HepG2 (cell line): ENCODE measurements around the gene FANCD2. TPM values are rescaled to one million over a fixed set of nuclear protein-coding genes. Genes with fewer than 3 reads are reported as not detected.

Experiments used
- ARNTL ChIP-seq: sonication (generic); formaldehyde crosslinking; IDR thresholded peaks from 2 replicates; pipeline ENCODE4 v1.4.0; 2020; ENCODE audit warnings: mild to moderate bottlenecking, missing genetic modification reagents
- BCL6 ChIP-seq: IDR thresholded peaks from 2 replicates; pipeline ENCODE4 v1.6.1; 2016; ENCODE audit warnings: missing genetic modification reagents, missing compliant biosample characterization
- BRD4 ChIP-seq: sonication (generic); formaldehyde crosslinking; IDR thresholded peaks from 2 replicates; pipeline ENCODE4 v1.4.0; 2020; ENCODE audit warnings: missing genetic modification reagents
- CREB1 ChIP-seq, 2 experiments: fragments of 450-650 bp in 1 of 2; IDR thresholded peaks; 2 replicates each; pipeline ENCODE4 v1.6.1; 2016 to 2017; ENCODE audit warnings: control low read depth in 1 of 2, mild to moderate bottlenecking in 1 of 2, missing compliant biosample characterization in 1 of 2, missing genetic modification characterization in 1 of 2
- DPF2 ChIP-seq: sonication (generic); formaldehyde crosslinking; IDR thresholded peaks from 2 replicates; pipeline ENCODE4 v1.4.0; 2020; ENCODE audit warnings: mild to moderate bottlenecking, low read depth, missing genetic modification reagents, borderline replicate concordance
- ESRRA ChIP-seq: sonication (generic); formaldehyde crosslinking; IDR thresholded peaks from 2 replicates; pipeline ENCODE4 v1.5.1; 2020; ENCODE audit warnings: mild to moderate bottlenecking, low read depth, missing genetic modification reagents
- FOXK1 ChIP-seq: sonication (generic); formaldehyde crosslinking; IDR thresholded peaks from 2 replicates; pipeline ENCODE4 v1.4.0; 2020; ENCODE audit warnings: low read depth, missing genetic modification reagents, borderline replicate concordance
- HDAC6 ChIP-seq: fragments of 200-600 bp; sonication (generic); IDR thresholded peaks from 2 replicates; pipeline ENCODE4 v1.7.0; 2017; ENCODE audit warnings: mild to moderate bottlenecking, antibody characterized with exemption, low read length, low read depth
- HNRNPL ChIP-seq: fragments of 200-400 bp; formaldehyde crosslinking; IDR thresholded peaks from 2 replicates; pipeline ENCODE4 v1.6.1; 2017; ENCODE audit warnings: mild to moderate bottlenecking, low read depth, low read length
- IRF2 ChIP-seq: IDR thresholded peaks from 2 replicates; pipeline ENCODE4 v1.6.1; 2018; ENCODE audit warnings: missing genetic modification reagents, missing compliant biosample characterization
- KDM4B ChIP-seq: sonication (generic); formaldehyde crosslinking; IDR thresholded peaks from 2 replicates; pipeline ENCODE4 v1.4.0; 2020; ENCODE audit warnings: missing genetic modification reagents
- MEIS1 ChIP-seq: sonication (generic); formaldehyde crosslinking; IDR thresholded peaks from 2 replicates; pipeline ENCODE4 v1.9.0; 2021; ENCODE audit warnings: mild to moderate bottlenecking, missing genetic modification reagents, moderate library complexity, borderline replicate concordance
- MXI1 ChIP-seq: IDR thresholded peaks from 3 replicates; pipeline ENCODE4 v1.6.1; 2012; ENCODE audit warnings: low read depth, low read length, inconsistent platforms, borderline replicate concordance
- NCOR1 ChIP-seq: fragments of 200-600 bp; sonication (generic); IDR thresholded peaks from 2 replicates; pipeline ENCODE4 v1.7.0; 2017; ENCODE audit warnings: antibody characterized with exemption, low read length, borderline replicate concordance
- POGZ ChIP-seq: sonication (generic); formaldehyde crosslinking; IDR thresholded peaks from 2 replicates; pipeline ENCODE4 v1.4.0; 2020; ENCODE audit warnings: mild to moderate bottlenecking, missing genetic modification reagents
- PRDM4 ChIP-seq: sonication (generic); formaldehyde crosslinking; IDR thresholded peaks from 2 replicates; pipeline ENCODE4 v1.9.0; 2021; ENCODE audit warnings: missing genetic modification reagents, borderline replicate concordance
- RBAK ChIP-seq: sonication (generic); formaldehyde crosslinking; IDR thresholded peaks from 2 replicates; pipeline ENCODE4 v1.5.1; 2020; ENCODE audit warnings: mild to moderate bottlenecking, missing genetic modification reagents
- RCOR2 ChIP-seq: IDR thresholded peaks from 2 replicates; pipeline ENCODE4 v1.6.1; 2016; ENCODE audit warnings: missing biosample characterization, missing genetic modification reagents
- SYNCRIP ChIP-seq: fragments of 200-400 bp; formaldehyde crosslinking; IDR thresholded peaks from 2 replicates; pipeline ENCODE4 v1.6.1; 2018; ENCODE audit warnings: mild to moderate bottlenecking, low read depth, low read length; ENCODE audit not compliant: insufficient read depth
- THAP9 ChIP-seq: sonication (generic); formaldehyde crosslinking; IDR thresholded peaks from 2 replicates; pipeline ENCODE4; 2020; ENCODE audit warnings: missing genetic modification reagents, mild to moderate bottlenecking, borderline replicate concordance
- ZFP90 ChIP-seq: sonication (generic); formaldehyde crosslinking; IDR thresholded peaks from 2 replicates; pipeline ENCODE4 v1.8.0; 2022; ENCODE audit warnings: missing genetic modification reagents, mild to moderate bottlenecking, inconsistent platforms, borderline replicate concordance
- ZNF362 ChIP-seq: sonication (generic); formaldehyde crosslinking; IDR thresholded peaks from 2 replicates; pipeline ENCODE4 v1.4.0; 2020; ENCODE audit warnings: missing genetic modification reagents, mild to moderate bottlenecking, borderline replicate concordance
- ZNF761 ChIP-seq: sonication (generic); formaldehyde crosslinking; conservative IDR thresholded peaks from 2 replicates; pipeline ENCODE4 v1.4.0; 2020; ENCODE audit warnings: mild to moderate bottlenecking, missing genetic modification reagents
- ZSCAN30 ChIP-seq: sonication (generic); formaldehyde crosslinking; IDR thresholded peaks from 2 replicates; pipeline ENCODE4 v1.5.0; 2020; ENCODE audit warnings: mild to moderate bottlenecking, missing genetic modification reagents
- polyA plus RNA-seq, 8 experiments: library from polyadenylated mRNA; depleted of rRNA in 3 of 8; stranded (reverse) in 7 of 8; unstranded in 1 of 8; fragments of >200 nt; fragmentation: Illumina TruSeq in 4 of 8; extraction: Trizol in 4 of 8; gene quantifications; 2 replicates each; pipeline versions ENCODE4 v1.2.1 to v1.2.3, GENCODE V29; 2011 to 2016; ENCODE audit warnings: low read depth in 4 of 8, missing spikeins in 1 of 8, mixed read lengths in 1 of 8; ENCODE audit not compliant: insufficient read depth in 1 of 8
- total RNA-seq, 5 experiments: library from RNA; depleted of rRNA; stranded (reverse); fragments of >200 nt; fragmentation: Illumina TruSeq; extraction: Trizol; gene quantifications; 2 replicates each; pipeline ENCODE4 v1.2.3, GENCODE V29; 2016; ENCODE audit warnings: low read depth in 1 of 5

The FANCD2 gene
- total and polyA plus RNA-seq, 2 of the 13 experiments (the other 11 are each of a cell fraction or from before 2014, with no cell fraction given), result 10.1 to 42.0 TPM

GRCh38 chr3:10006048-10006761 lies 20.0 kb upstream of the FANCD2 start (continued):
- TF ChIP-seq ZFP90, result no peak
- TF ChIP-seq ZNF761, result no peak
- 0 out of 2 replicates have a peak, but pooled peaks have one; percentile 26 for TF ChIP-seq RCOR2
- TF ChIP-seq THAP9, result no peak
- TF ChIP-seq KDM4B (CRISPR knock-in tag), result no peak
- TF ChIP-seq ZSCAN30 (CRISPR knock-in tag), result no peak
- TF ChIP-seq PRDM4, result no peak
- peak; percentile 61; the same call in 1 of the 2 replicates for TF ChIP-seq BCL6 (CRISPR knock-in tag)
- peak; percentile 51; the same call in 1 of the 3 replicates for TF ChIP-seq MXI1
- no peak for TF ChIP-seq HDAC6
- peak; percentile 50; the same call in 1 of the 2 replicates for TF ChIP-seq IRF2
- no peak for TF ChIP-seq HNRNPL
- TF ChIP-seq ESRRA (CRISPR knock-in tag), result peak; percentile 80; the same call in 1 of the 2 replicates
- no peak for TF ChIP-seq BRD4
- 0 out of 2 replicates have a peak, but pooled peaks have one; percentile 42 for TF ChIP-seq DPF2 (CRISPR knock-in tag)
- peak; percentile 52; the same call in 1 of the 2 replicates for TF ChIP-seq MEIS1 (CRISPR knock-in tag)
- TF ChIP-seq RBAK (CRISPR knock-in tag), result no peak
- TF ChIP-seq ARNTL, result peak; percentile 98
- TF ChIP-seq FOXK1, result peak; percentile 50; the same call in 1 of the 2 replicates
- TF ChIP-seq POGZ (CRISPR knock-in tag), result 0 out of 2 replicates have a peak, but pooled peaks have one; percentile 41
- TF ChIP-seq SYNCRIP, result no peak
- TF ChIP-seq NCOR1, result peak; percentile 72; the same call in 1 of the 2 replicates
- TF ChIP-seq ZNF362 (CRISPR knock-in tag), result no peak
- peak; percentile 85 for TF ChIP-seq CREB1 (IDR thresholded peaks at IDR 0.05)
- peak; percentile 72 for TF ChIP-seq CREB1 (CRISPR knock-in tag; IDR thresholded peaks at IDR 0.05)
